GM12891 (cell line): ENCODE measurements around the gene COQ2.

Experiments
- POLR2A ChIP-seq: IDR thresholded peaks from 2 replicates; pipeline ENCODE4 v1.6.1; 2011; ENCODE audit warnings: low read depth, low read length, control low read depth
- POLR2AphosphoS5 ChIP-seq: IDR thresholded peaks from 2 replicates; pipeline ENCODE4 v1.6.1; 2011; ENCODE audit warnings: low read depth, low read length, control low read depth
- TAF1 ChIP-seq: IDR thresholded peaks from 2 replicates; pipeline ENCODE4 v1.6.1; 2011; ENCODE audit warnings: low read depth, low read length, control low read depth

- TF ChIP-seq POLR2A: no peak
- no peak for TF ChIP-seq TAF1
- no peak for TF ChIP-seq POLR2AphosphoS5
These were observed 8.1 kb downstream of the COQ2 start for GRCh38 chr4:83276299-83277040.
